Activated T-cell treated with anti-CD3 and anti-CD28 coated beads for 48 hours (primary cell): ENCODE measurements around the gene DOC2B.

Experiments
- DNase-seq: peaks from one replicate; pipeline ENCODE4 v3.0.0-alpha.2; 2020; ENCODE audit warnings: low read depth

The DOC2B gene

DNA sequence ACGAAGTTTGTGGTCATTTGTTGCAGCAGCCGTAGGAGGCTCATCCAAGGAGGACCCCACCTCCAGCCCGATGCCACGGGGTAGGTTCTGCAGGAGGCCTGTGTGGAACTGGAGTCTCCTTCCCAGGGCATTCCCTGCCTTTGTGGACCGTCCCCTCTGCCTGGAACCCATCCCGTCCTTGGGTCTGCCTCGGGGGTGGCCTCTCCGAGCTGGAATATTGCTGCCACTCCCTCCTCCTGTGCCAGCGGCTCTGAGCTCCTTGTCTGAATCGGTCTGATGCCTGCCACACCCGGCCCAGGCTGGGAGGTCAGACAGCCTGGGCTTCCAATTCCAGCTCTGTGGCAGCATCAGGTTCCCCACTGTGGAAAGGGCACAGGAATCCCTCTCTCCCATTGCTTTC is 18.8 kb downstream of the DOC2B start:
- DNase-seq = no peak

DNA sequence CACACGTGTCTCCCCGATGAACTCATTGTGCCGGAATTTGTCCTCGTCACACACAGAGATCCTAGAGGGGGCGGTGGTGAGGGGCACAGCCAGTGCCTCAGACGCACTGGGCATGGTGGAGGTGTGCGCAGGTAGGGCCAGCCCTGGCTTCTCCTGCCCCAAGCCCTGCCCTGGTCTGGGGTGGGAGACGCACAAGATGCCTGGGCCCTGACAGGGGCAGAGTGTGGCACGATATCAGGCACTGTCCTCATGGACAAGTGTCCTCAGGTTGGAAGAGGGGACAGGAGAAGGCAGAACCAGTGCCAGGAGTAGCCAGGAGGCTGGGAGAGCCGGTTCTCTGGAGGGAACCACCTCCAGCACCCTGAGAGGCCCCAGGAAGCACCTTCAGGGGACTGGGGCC is 20.0 kb downstream of the DOC2B start:
- DNase-seq = no peak

GRCh38 chr17:160336-160735 is 21.1 kb downstream of the DOC2B start:
- DNase-seq = no peak

- DNase-seq = no peak
These were observed 21.8 kb downstream of the DOC2B start for GRCh38 chr17:159609-160008.

- DNase-seq = no peak
These were observed 23.1 kb downstream of the DOC2B start for GRCh38 chr17:158379-158778.

GRCh38 chr17:157901-158300 is 23.5 kb downstream of the DOC2B start:
- DNase-seq = no peak

DNA sequence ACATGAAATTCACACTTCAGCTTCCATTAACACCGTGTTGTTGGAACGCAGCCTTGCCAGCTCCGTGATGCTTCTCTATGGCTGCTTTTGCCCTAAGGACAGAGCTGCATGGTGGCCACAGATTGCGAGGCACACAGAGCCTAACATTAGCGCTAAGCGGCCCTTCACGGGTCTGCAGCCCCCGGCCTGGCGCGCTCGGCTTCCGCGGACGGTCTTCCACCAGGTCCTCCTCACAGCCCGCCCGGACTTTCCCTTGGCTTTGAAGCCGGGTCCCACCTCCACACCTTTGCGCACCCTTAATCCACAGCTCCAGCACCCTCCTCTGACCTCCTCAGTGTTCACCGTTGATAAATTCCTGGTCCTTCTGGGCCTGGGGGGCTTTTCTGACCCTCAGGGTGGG is 24.5 kb downstream of the DOC2B start:
- DNase-seq = no peak

DNA sequence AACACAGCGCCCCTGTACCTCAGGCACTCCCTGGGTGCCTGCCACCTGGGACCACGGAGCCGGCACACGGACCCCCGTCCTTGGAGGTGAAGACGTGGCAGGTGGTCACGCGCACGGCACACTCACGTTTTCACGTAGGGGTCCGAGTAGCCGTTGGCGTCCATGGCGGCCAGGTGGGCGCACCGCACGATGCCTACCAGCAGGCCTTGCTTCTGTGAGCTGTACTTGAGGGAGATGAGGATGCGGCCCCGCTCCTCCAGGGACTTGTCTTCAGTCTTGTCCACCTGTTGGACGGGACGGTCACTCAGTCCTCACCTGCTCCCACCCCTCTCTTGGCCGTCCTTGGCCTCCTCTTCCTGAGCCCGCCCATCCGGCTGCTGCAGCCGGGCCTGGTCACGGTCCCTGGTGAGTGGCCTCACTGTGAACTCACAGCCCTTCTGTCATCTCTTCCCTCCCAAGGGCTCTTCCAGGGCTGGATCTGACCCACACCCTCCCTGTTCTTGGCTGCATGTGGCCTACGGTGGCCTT is 25.3 kb downstream of the DOC2B start:
- no peak for DNase-seq

DNA sequence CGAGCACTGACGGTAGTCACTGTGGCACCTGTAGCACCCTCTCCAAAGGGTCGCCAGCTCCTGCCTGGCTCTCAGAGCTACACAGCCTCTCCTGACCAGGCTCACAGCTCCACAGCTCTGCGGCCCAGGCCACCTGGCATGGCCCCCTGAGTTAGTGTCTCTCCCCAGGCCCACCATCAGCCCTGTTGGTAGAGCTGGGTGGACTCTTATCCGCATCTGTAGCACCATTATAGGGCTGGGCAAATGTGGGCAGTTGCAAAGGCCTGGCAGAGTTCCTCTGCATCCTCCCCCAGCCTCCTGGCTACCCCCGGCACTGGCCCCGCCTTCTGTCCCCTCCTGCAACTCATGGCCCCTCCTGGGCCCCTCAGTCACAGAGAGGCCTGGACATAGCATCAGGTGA is 25.9 kb downstream of the DOC2B start:
- no peak for DNase-seq

DNA sequence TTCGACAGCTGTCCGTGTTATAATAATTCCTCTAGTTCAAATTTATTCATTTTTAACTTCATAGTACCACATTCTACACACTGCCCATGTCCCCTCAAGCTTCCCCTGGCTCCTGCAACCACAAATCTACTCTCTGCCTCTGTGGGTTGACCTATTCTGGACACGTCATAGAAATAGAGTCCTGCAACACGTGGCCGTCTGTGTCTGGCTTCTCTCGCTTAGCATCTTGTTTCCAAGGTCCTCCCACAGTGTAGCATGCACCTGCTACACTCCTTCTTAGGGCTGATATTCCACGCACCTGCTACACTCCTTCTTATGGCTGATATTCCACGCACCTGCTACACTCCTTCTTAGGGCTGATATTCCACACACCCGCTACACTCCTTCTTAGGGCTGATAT is 27.6 kb downstream of the DOC2B start:
- DNase-seq = no peak

DNA sequence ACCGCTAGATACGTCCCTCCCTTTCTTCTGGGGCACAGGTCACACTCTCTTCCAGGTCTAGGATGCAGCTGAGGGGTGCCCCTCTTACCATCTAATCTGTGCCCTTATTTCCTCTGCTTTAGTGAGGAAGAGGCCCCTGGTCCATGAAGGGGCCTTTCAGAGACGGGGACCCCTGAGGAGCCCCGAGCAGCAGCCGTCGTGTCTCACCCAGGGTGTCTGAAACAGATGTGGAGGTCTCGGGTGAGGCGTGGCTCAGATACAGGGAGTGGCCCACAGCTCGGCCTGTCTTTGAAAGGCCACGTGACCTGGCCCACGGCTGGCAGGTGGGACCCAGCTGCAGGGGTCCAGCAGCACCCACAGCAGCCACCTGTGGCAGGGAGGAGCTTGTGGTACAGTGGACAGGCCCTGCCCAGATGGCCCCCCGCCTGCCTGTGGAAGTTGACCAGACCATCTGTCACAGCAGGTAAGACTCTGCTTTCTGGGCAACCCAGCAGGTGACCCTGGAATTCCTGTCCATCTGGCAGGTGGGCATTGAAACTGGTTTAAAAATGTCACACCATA is 28.5 kb downstream of the DOC2B start:
- no peak for DNase-seq

DNA sequence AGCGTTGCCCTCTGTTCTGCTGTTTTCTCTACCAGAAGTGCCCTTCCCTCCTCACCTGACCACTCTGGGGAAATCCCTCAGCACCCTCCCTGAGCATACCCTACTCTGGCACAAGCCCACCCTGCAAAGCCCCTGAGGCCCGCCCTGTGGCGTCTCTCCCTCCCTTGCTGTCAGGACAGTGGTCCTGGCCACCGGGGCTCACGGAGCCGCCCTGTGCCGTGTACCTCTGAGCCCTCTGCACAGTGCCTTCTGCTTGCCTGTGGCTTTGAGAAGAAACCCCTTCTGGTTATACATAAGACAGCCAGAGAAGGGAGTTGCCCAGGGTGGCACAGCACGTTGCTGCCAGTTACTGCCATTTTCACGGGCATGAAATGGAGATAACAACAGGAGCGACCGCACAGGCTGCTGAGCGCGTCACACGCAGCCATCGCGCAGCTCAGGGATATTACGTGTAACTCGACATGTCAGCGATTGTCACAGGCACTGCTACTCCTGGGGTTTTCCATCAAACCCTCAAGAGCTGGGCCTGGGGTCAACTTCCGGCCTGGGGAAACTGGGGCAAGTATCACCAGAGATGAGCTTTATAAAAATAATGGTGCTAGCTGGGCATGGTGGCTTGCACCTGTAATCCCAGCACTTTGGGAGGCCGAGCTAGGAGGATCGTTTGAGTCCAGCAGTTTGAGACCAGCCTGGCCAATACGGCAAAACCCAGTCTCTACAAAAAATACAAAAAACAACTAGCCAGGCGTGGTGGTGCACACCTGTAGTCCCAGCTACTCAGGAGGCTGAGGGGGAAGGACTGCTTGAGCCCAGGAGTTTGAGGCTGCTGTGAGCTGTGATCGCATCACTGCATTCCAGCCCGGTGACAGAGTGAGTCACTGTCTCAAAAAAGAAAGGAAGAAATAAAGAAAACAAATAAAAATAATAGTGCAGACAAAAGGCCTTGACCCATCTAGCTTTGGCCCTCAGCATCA is 29.3 kb downstream of the DOC2B start:
- DNase-seq = no peak

- no peak for DNase-seq
These were observed 30.4 kb downstream of the DOC2B start for GRCh38 chr17:151004-151403.

DNA sequence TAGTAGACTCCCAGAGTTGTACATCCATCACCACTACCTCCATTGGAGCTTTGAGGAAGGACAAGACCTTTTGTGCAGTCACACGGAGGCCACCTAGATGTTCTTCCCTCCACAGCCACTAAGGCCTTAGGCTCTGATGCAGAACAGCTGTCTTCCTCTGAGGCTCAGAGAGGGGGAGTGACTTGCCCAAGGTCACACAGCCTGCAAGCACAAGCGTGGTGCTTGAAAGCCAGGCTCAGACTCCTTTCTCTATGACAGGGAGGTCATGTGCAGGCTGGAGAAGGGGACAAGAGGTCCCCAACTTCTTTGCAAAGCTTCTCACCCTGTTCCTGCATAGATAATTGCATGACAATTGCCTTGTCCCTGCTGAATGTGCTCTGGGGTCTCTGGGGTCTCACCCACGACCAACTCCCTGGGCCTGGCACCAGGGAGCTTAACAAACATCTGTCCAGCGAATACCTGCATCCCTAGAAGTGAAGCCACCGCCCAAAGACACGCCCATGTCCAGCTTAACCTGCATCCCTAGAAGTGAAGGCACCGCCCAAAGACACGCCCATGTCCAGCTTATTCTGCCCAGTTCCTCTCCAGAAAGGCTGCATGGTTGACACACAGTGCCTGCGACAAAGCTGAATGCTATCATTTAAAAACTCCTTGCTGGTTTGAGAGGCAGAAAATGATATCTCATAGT is 31.4 kb downstream of the DOC2B start:
- DNase-seq = no peak

GRCh38 chr17:149231-149630 is 32.2 kb downstream of the DOC2B start:
- no peak for DNase-seq

- DNase-seq = no peak
These were observed 32.7 kb downstream of the DOC2B start for GRCh38 chr17:148757-149156.

GRCh38 chr17:147796-148740 is 33.4 kb downstream of the DOC2B start:
- DNase-seq = no peak

GRCh38 chr17:146983-147761 is 34.3 kb downstream of the DOC2B start:
- DNase-seq = no peak

DNA sequence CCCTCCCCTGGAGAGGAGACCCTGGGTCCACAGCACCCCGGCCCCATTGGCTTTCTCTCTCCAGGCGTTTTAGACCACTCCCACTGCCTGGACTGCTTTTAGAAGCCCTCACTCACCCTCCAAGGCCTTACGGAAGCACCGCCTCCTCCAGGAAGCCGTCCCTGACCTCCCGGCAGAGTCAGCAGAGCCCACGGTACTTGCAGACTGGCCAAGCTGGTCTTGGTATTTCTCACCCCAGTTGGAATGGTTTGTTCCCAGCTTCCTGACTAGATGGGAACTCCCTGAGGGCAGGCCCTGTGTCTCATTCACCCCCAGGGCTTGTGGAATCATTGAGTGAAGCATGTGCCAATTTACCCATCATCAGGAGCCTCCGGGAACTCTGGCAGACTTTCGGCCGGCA is 34.9 kb downstream of the DOC2B start:
- no peak for DNase-seq

DNA sequence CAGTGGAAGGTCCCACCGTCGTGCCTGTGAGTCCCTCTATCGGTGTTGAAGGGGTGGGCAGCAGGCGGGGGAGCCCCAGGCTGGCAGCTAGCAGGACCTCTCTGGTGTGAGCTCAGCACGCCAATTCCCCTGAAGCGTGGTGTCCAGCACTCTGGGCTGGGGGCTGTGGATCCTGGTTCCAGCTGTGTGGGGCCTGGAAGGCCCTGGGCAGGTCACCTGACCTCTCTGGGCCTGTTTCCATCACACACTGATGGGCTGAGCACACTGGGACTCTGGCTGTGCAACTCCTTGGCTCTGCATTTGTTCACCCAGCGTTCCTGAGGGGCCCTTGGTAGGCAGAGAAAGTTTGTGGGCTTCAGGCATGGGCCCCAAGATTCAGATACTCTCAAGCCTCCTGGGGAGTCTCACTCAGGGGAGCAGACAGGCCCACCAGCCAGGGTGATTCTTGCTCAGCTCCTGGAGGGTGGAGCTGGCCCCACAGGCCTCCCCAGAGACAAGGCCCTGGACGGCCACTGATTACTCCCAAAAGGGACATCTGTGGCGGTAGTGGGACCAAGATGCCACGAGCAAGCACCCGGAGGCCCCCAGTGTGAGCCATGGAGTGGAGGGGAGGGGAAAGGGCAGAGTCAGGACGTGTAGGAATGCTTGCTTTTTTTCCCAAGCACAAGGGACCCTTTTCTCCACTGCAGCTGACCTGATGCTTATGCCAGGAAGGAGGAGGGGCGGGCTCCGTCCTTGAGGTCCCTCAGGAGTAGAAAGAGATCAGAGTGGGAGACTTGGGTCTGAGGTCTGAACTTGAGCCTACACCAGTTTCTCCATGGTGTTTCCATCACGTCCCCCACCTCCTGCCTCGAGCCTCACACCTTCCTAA is 35.5 kb downstream of the DOC2B start:
- DNase-seq = no peak
